HepG2 (cell line): ENCODE measurements around the gene FCER1G. TPM values are rescaled to one million over a fixed set of nuclear protein-coding genes. Genes with fewer than 3 reads are reported as not detected.

Source experiments
- ATAC-seq: fragments of 200-7000 bp; cut with Tn5 transposase; 3 replicates; pipeline ENCODE4 v1.9.1; 2020; ENCODE audit warnings: mild to moderate bottlenecking, moderate library complexity
- BruUV-seq: library from RNA; stranded (reverse); fragments of 400-500 nt; replicated peaks from 2 replicates; lab custom pipeline; 2021; lab: Mats Ljungman, UMichigan
- CTCF ChIA-PET: fragments of 300-600 bp; formaldehyde crosslinking; extraction: SDS; loops from one replicate; lab custom pipeline; 2021; ENCODE audit warnings: low total read pairs, inconsistent platforms, low intra/inter-chr PET ratio; lab: Yijun Ruan, JAX
- POLR2A ChIA-PET: fragments of 350-600 bp; sonication (Branson Sonifier 250); formaldehyde crosslinking; loops from one replicate; lab custom pipeline; 2020; ENCODE audit warnings: antibody characterized with exemption, inconsistent platforms; lab: Yijun Ruan, JAX
- DNase-seq: peaks from one replicate; pipeline ENCODE4 v3.0.0-alpha.2; 2015; ENCODE audit warnings: low spot score
- FAIRE-seq: peaks from 3 replicates; lab custom pipeline; 2011; peaks lifted over from hg19 to GRCh38; lab: Jason Lieb, UNC
- H2AFZ ChIP-seq: one replicate; pipeline ENCODE4 v1.6.1; 2011; ENCODE audit warnings: low read length, inconsistent platforms
- H3K27ac ChIP-seq: fragments of 300-600 bp; 3 replicates; pipeline ENCODE4 v1.8.0; 2011; ENCODE audit warnings: mixed run types, mild to moderate bottlenecking, mixed read lengths, low read length, inconsistent platforms; ENCODE audit not compliant: insufficient read depth; ENCODE audit errors: extremely low read length
- H3K27me3 ChIP-seq, 2 experiments: fragments of 200-600 bp in 1 of 2; 2 replicates in 1 of 2; 3 replicates in 1 of 2; pipeline versions ENCODE4 v1.6.0 to v1.8.0; 2011; ENCODE audit warnings: low read length in 2 of 2, mild to moderate bottlenecking in 2 of 2, moderate library complexity in 2 of 2, inconsistent platforms in 1 of 2; ENCODE audit not compliant: insufficient read depth in 2 of 2, control insufficient read depth in 1 of 2
- H3K36me3 ChIP-seq, 2 experiments: fragments of 200-600 bp in 1 of 2; replicated peaks in 1 of 2; 2 replicates in 1 of 2; 3 replicates in 1 of 2; pipeline versions ENCODE4 v1.5.1 to v1.8.0; 2011; ENCODE audit warnings: low read length in 2 of 2, inconsistent platforms in 1 of 2; ENCODE audit not compliant: insufficient read depth in 2 of 2, control insufficient read depth in 1 of 2
- H3K4me1 ChIP-seq: 2 replicates; pipeline ENCODE4 v1.5.1; 2012; ENCODE audit warnings: low read length, inconsistent platforms; ENCODE audit not compliant: insufficient read depth
- H3K4me2 ChIP-seq: 2 replicates; pipeline ENCODE4 v1.6.0; 2011; ENCODE audit warnings: low read depth, low read length, inconsistent platforms
- H3K4me3 ChIP-seq, 3 experiments: fragments of 200-600 bp in 1 of 3; sonication (generic), shearing (Covaris generic) in 1 of 3; replicated peaks in 1 of 3; 2 replicates each; pipeline ENCODE4 v1.5.1; 2011 to 2016; ENCODE audit warnings: low read length in 3 of 3, inconsistent platforms in 2 of 3, low read depth in 2 of 3, mild to moderate bottlenecking in 2 of 3, control low read depth in 1 of 3, mixed read lengths in 1 of 3; ENCODE audit not compliant: insufficient read depth in 1 of 3
- H3K79me2 ChIP-seq: one replicate; pipeline ENCODE4 v1.6.1; 2011; ENCODE audit warnings: low read length, inconsistent platforms; ENCODE audit not compliant: insufficient read depth
- H3K9ac ChIP-seq: 2 replicates; pipeline ENCODE4 v1.6.0; 2011; ENCODE audit warnings: mild to moderate bottlenecking, low read depth, low read length, inconsistent platforms; ENCODE audit not compliant: insufficient read depth
- H3K9me3 ChIP-seq: 2 replicates; pipeline ENCODE4 v1.5.1; 2012; ENCODE audit warnings: mild to moderate bottlenecking, low read length
- H4K20me1 ChIP-seq: 2 replicates; pipeline ENCODE4 v1.6.0; 2011; ENCODE audit warnings: inconsistent platforms, mild to moderate bottlenecking, low read length, moderate library complexity; ENCODE audit not compliant: insufficient read depth
- ATF7 ChIP-seq, 2 experiments: fragments of 450-650 bp in 1 of 2; sonication (generic) in 1 of 2; formaldehyde crosslinking in 1 of 2; IDR thresholded peaks; 2 replicates each; pipeline versions ENCODE4 v1.4.0 to v1.6.1; 2016 to 2020; ENCODE audit warnings: antibody characterized with exemption in 1 of 2, mild to moderate bottlenecking in 1 of 2, missing genetic modification reagents in 1 of 2
- CBX2 ChIP-seq, 2 experiments: fragments of 200-600 bp in 1 of 2; sonication (generic); formaldehyde crosslinking in 1 of 2; IDR thresholded peaks; 2 replicates each; pipeline versions ENCODE4 v1.7.0 to v1.8.1; 2018 to 2022; ENCODE audit warnings: low read depth in 2 of 2, low read length in 1 of 2, mild to moderate bottlenecking in 1 of 2, missing genetic modification reagents in 1 of 2
- CTCF ChIP-seq: sonication (generic); formaldehyde crosslinking; IDR thresholded peaks from 2 replicates; pipeline ENCODE4 v1.5.0; 2020; ENCODE audit warnings: mild to moderate bottlenecking, missing genetic modification reagents, moderate library complexity
- FOXJ3 ChIP-seq: sonication (generic); formaldehyde crosslinking; IDR thresholded peaks from 2 replicates; pipeline ENCODE4 v1.4.0; 2020; ENCODE audit warnings: missing genetic modification reagents, mild to moderate bottlenecking, borderline replicate concordance
- PAX8 ChIP-seq: sonication (generic); formaldehyde crosslinking; IDR thresholded peaks from 2 replicates; pipeline ENCODE4 v1.8.0; 2022; ENCODE audit warnings: mild to moderate bottlenecking, missing genetic modification reagents, borderline replicate concordance
- SMARCC2 ChIP-seq: fragments of 450-650 bp; IDR thresholded peaks from 2 replicates; pipeline ENCODE4 v1.6.1; 2017; ENCODE audit warnings: antibody characterized with exemption, mild to moderate bottlenecking
- STAG1 ChIP-seq: sonication (generic); formaldehyde crosslinking; IDR thresholded peaks from 2 replicates; pipeline ENCODE4 v1.4.0; 2020; ENCODE audit warnings: missing genetic modification reagents
- ZFP36L1 ChIP-seq: sonication (generic); formaldehyde crosslinking; IDR thresholded peaks from 2 replicates; pipeline ENCODE4 v1.8.0; 2022; ENCODE audit warnings: mild to moderate bottlenecking, missing genetic modification reagents, moderate library complexity
- ZGPAT ChIP-seq: IDR thresholded peaks from 2 replicates; pipeline ENCODE4 v1.6.1; 2016; ENCODE audit warnings: mild to moderate bottlenecking
- ZIK1 ChIP-seq: sonication (generic); formaldehyde crosslinking; IDR thresholded peaks from 2 replicates; pipeline ENCODE4 v1.5.0; 2020; ENCODE audit warnings: mild to moderate bottlenecking, low read depth, missing genetic modification reagents, borderline replicate concordance
- ZNF567 ChIP-seq: sonication (generic); formaldehyde crosslinking; IDR thresholded peaks from 2 replicates; pipeline ENCODE4 v1.8.1; 2023; ENCODE audit warnings: mild to moderate bottlenecking, missing genetic modification reagents, borderline replicate concordance
- ZNF761 ChIP-seq: sonication (generic); formaldehyde crosslinking; conservative IDR thresholded peaks from 2 replicates; pipeline ENCODE4 v1.4.0; 2020; ENCODE audit warnings: mild to moderate bottlenecking, missing genetic modification reagents
- WGBS: methylation state at CpG from one replicate; pipeline ENCODE4 v1.1.6; 2017; ENCODE audit warnings: low lambda C conversion rate; 5-methylcytosine and 5-hydroxymethylcytosine counted together
- in situ Hi-C: cut with HindIII; loops from 2 replicates; pipeline ENCODE4 v1.10.0; 2017; ENCODE audit warnings: low pct_unique_long_range_greater_than_20kb; ENCODE audit not compliant: extremely low pct_ligation_motif_present
- intact Hi-C: fragments of 100-400 bp; cut with micrococcal nuclease; formaldehyde crosslinking; loops from one replicate; pipeline ENCODE4 v1.10.0; 2022; ENCODE audit not compliant: unreplicated experiment
- polyA plus RNA-seq, 8 experiments: library from polyadenylated mRNA; depleted of rRNA in 3 of 8; stranded (reverse) in 7 of 8; unstranded in 1 of 8; fragments of >200 nt; fragmentation: Illumina TruSeq in 4 of 8; extraction: Trizol in 4 of 8; gene quantifications; 2 replicates each; pipeline versions ENCODE4 v1.2.1 to v1.2.3, GENCODE V29; 2011 to 2016; ENCODE audit warnings: low read depth in 4 of 8, missing spikeins in 1 of 8, mixed read lengths in 1 of 8; ENCODE audit not compliant: insufficient read depth in 1 of 8
- total RNA-seq, 5 experiments: library from RNA; depleted of rRNA; stranded (reverse); fragments of >200 nt; fragmentation: Illumina TruSeq; extraction: Trizol; gene quantifications; 2 replicates each; pipeline ENCODE4 v1.2.3, GENCODE V29; 2016; ENCODE audit warnings: low read depth in 1 of 5

FCER1G gene
- total and polyA plus RNA-seq, 2 of the 13 experiments (the other 11 are each of a cell fraction or from before 2014, with no cell fraction given) = 1.3 to 6.4 TPM

GRCh38 chr1:161180639-161181038, 34.5 kb upstream of the FCER1G start:
- 3% methylated on average over 1 of the region's 1 CpG for WGBS
- H3K4me2 ChIP-seq = no peak overlapping the region
- H3K4me1 ChIP-seq = peaks cover 18% of the 10 kb centered on the region
- no peaks in the 10 kb centered on the region for H3K9me3 ChIP-seq
- H3K27me3 ChIP-seq = no peaks in the 10 kb centered on the region; a peak in 1 of 5 replicates
- H4K20me1 ChIP-seq = no peaks in the 10 kb centered on the region
- no peak overlapping the region for H3K9ac ChIP-seq
- FAIRE-seq = no peak
- no TSS peak for BruUV-seq
- no peak overlapping the region for H3K4me3 ChIP-seq
- H3K79me2 ChIP-seq = peaks cover 10% of the 10 kb centered on the region
- no peak for TF ChIP-seq ZGPAT (CRISPR knock-in tag)
- TF ChIP-seq CTCF (CRISPR knock-in tag) = peak; percentile 44; the same call in 1 of the 2 replicates
- peak; percentile 57 for TF ChIP-seq STAG1 (CRISPR knock-in tag)
- in situ Hi-C loops (no loop called here), intact Hi-C loops (no loop called here)
- no peak overlapping the region for H3K27ac ChIP-seq
- ChIA-PET POLR2A (no interaction called here), CTCF (interaction anchor here (1.2 kb wide), 1 partner anchor 201 kb away, joined by 4 read pairs; no protein-coding TSS in a partner anchor)
- no peaks in the 10 kb centered on the region; a peak in 3 of 5 replicates for H3K36me3 ChIP-seq
- DNase-seq = no peak
- no peak overlapping the region for H2AFZ ChIP-seq
- no peak for ATAC-seq

GRCh38 chr1:161182214-161182613, 32.9 kb upstream of the FCER1G start:
- no peaks in the 10 kb centered on the region; a peak in 1 of 5 replicates for H3K27me3 ChIP-seq
- ChIA-PET POLR2A (no interaction called here), CTCF (no interaction called here)
- no peak for ATAC-seq
- DNase-seq = no peak
- WGBS = 79% methylated on average over 1 of the region's 1 CpG
- H3K4me3 ChIP-seq = no peak overlapping the region
- no peaks in the 10 kb centered on the region for H3K9me3 ChIP-seq
- BruUV-seq = no TSS peak
- peaks cover under 1% of the 10 kb centered on the region for H3K79me2 ChIP-seq
- H3K4me2 ChIP-seq = no peak overlapping the region
- no peak overlapping the region for H3K9ac ChIP-seq
- H3K27ac ChIP-seq = no peak overlapping the region
- in situ Hi-C loops (no loop called here), intact Hi-C loops (no loop called here)
- no peak for FAIRE-seq
- no peak overlapping the region for H2AFZ ChIP-seq
- H3K4me1 ChIP-seq = peaks cover 13% of the 10 kb centered on the region
- no peaks in the 10 kb centered on the region for H4K20me1 ChIP-seq
- no peaks in the 10 kb centered on the region for H3K36me3 ChIP-seq
- no peak for TF ChIP-seq ZFP36L1 (CRISPR knock-in tag)
- no peak for TF ChIP-seq PAX8
- no peak for TF ChIP-seq ZIK1 (CRISPR knock-in tag)
- TF ChIP-seq ZNF567 = no peak
- no peak for TF ChIP-seq CBX2 (IDR thresholded peaks at IDR 0.05; ENCODE audit: low read depth, low read length)
- TF ChIP-seq CBX2 (CRISPR knock-in tag; IDR thresholded peaks at IDR 0.05; ENCODE audit: low read depth) = no peak
- TF ChIP-seq ZNF761 (CRISPR knock-in tag) = no peak
- no peak for TF ChIP-seq FOXJ3 (CRISPR knock-in tag)
- TF ChIP-seq SMARCC2 = no peak
- TF ChIP-seq ATF7 (IDR thresholded peaks at IDR 0.05) = no peak
- no peak for TF ChIP-seq ATF7 (CRISPR knock-in tag; IDR thresholded peaks at IDR 0.05)
